H9 (cell line): Measurements from ENCODE around the gene CERS6. TPM values are rescaled to one million over a fixed set of nuclear protein-coding genes. Genes with fewer than 3 reads are reported as not detected.

Experiments used
- DNase-seq: peaks from one replicate; pipeline ENCODE4 v3.0.0-alpha.2; 2017
- H2AFZ ChIP-seq: one replicate; pipeline ENCODE4 v1.6.1; 2013; ENCODE audit warnings: mild to moderate bottlenecking, low read length, control low read depth, moderate library complexity
- H2AK5ac ChIP-seq: 2 replicates; pipeline ENCODE4 v1.6.1; 2013; ENCODE audit warnings: low read length, control low read depth, mixed read lengths; ENCODE audit not compliant: insufficient read length
- H2BK120ac ChIP-seq: one replicate; pipeline ENCODE4 v1.6.1; 2013; ENCODE audit warnings: low read depth, mild to moderate bottlenecking, low read length, control low read depth, inconsistent platforms; ENCODE audit not compliant: poor library complexity, severe bottlenecking
- H2BK12ac ChIP-seq: 2 replicates; pipeline ENCODE4 v1.6.1; 2013; ENCODE audit warnings: low read length, control low read depth, mixed read lengths, low read depth; ENCODE audit not compliant: insufficient read length
- H2BK15ac ChIP-seq: 2 replicates; pipeline ENCODE4 v1.6.1; 2013; ENCODE audit warnings: low read depth, low read length, control low read depth
- H2BK20ac ChIP-seq: one replicate; pipeline ENCODE4 v1.6.1; 2013; ENCODE audit warnings: low read depth, mild to moderate bottlenecking, low read length, control low read depth, inconsistent platforms; ENCODE audit not compliant: poor library complexity, severe bottlenecking
- H2BK5ac ChIP-seq: 2 replicates; pipeline ENCODE4 v1.6.1; 2013; ENCODE audit warnings: low read length, control low read depth, mixed read lengths; ENCODE audit not compliant: insufficient read length
- H3K14ac ChIP-seq: 2 replicates; pipeline ENCODE4 v1.6.1; 2013; ENCODE audit warnings: low read length, control low read depth; ENCODE audit not compliant: insufficient read depth
- H3K18ac ChIP-seq: 2 replicates; pipeline ENCODE4 v1.6.1; 2013; ENCODE audit warnings: low read depth, mild to moderate bottlenecking, mixed read lengths, low read length, control low read depth; ENCODE audit not compliant: insufficient read length
- H3K23ac ChIP-seq: 2 replicates; pipeline ENCODE4 v1.6.1; 2013; ENCODE audit warnings: low read length, control low read depth, mixed read lengths, low read depth; ENCODE audit not compliant: insufficient read length
- H3K23me2 ChIP-seq: 2 replicates; pipeline ENCODE4 v1.6.1; 2013; ENCODE audit warnings: low read depth, mild to moderate bottlenecking, mixed read lengths, low read length, control low read depth; ENCODE audit not compliant: insufficient read length, poor library complexity, severe bottlenecking
- H3K27ac ChIP-seq: 2 replicates; pipeline ENCODE4 v1.5.1; 2013; ENCODE audit warnings: low read length, control low read depth, mixed read lengths, low read depth; ENCODE audit not compliant: insufficient read length
- H3K27me3 ChIP-seq: 2 replicates; pipeline ENCODE4 v1.6.1; 2013; ENCODE audit warnings: low read length, control low read depth, inconsistent platforms; ENCODE audit not compliant: insufficient read depth
- H3K4ac ChIP-seq: 2 replicates; pipeline ENCODE4 v1.6.1; 2013; ENCODE audit warnings: low read depth, mild to moderate bottlenecking, control low read depth, inconsistent platforms, low read length, moderate library complexity
- H3K4me1 ChIP-seq: 2 replicates; pipeline ENCODE4 v1.6.1; 2013; ENCODE audit warnings: low read length, control low read depth, inconsistent platforms; ENCODE audit not compliant: insufficient read depth
- H3K4me2 ChIP-seq: 2 replicates; pipeline ENCODE4 v1.6.1; 2013; ENCODE audit warnings: low read length, control low read depth, mixed read lengths; ENCODE audit not compliant: insufficient read length, insufficient read depth
- H3K56ac ChIP-seq: 2 replicates; pipeline ENCODE4 v1.6.1; 2013; ENCODE audit warnings: low read depth, mild to moderate bottlenecking, mixed read lengths, low read length, control low read depth; ENCODE audit not compliant: insufficient read length
- H3K79me1 ChIP-seq: 2 replicates; pipeline ENCODE4 v1.6.1; 2013; ENCODE audit warnings: low read depth, mild to moderate bottlenecking, moderate library complexity, low read length, control low read depth, inconsistent platforms; ENCODE audit not compliant: insufficient read depth, poor library complexity, severe bottlenecking
- H3K79me2 ChIP-seq: 2 replicates; pipeline ENCODE4 v1.6.1; 2013; ENCODE audit warnings: low read length, control low read depth, inconsistent platforms; ENCODE audit not compliant: insufficient read depth
- H3K9ac ChIP-seq: 2 replicates; pipeline ENCODE4 v1.6.1; 2013; ENCODE audit warnings: low read length, control low read depth, mixed read lengths; ENCODE audit not compliant: insufficient read length; ENCODE audit errors: extremely low read depth
- H3K9me3 ChIP-seq: one replicate; pipeline ENCODE4 v1.6.1; 2013; ENCODE audit warnings: low read depth, low read length, inconsistent platforms; ENCODE audit not compliant: control insufficient read depth
- H3T11ph ChIP-seq: one replicate; pipeline ENCODE4 v1.6.1; 2013; ENCODE audit warnings: mild to moderate bottlenecking, low read length, control low read depth, inconsistent platforms
- H4K20me1 ChIP-seq: one replicate; pipeline ENCODE4 v1.6.1; 2013; ENCODE audit not compliant: control insufficient read depth, insufficient read length, insufficient read depth
- H4K5ac ChIP-seq: 2 replicates; pipeline ENCODE4 v1.6.1; 2013; ENCODE audit warnings: low read depth, mild to moderate bottlenecking, mixed read lengths, low read length, control low read depth; ENCODE audit not compliant: insufficient read length
- H4K8ac ChIP-seq: replicated peaks from 2 replicates; pipeline ENCODE4 v1.6.1; 2013; ENCODE audit warnings: low read length, control low read depth, mixed read lengths, low read depth; ENCODE audit not compliant: insufficient read length
- H4K91ac ChIP-seq: 2 replicates; pipeline ENCODE4 v1.6.1; 2013; ENCODE audit warnings: low read depth, mild to moderate bottlenecking, moderate library complexity, mixed read lengths, low read length, control low read depth; ENCODE audit not compliant: insufficient read length
- H3K27ac Mint-ChIP-seq, 3 experiments: 2 replicates in 2 of 3; 3 replicates in 1 of 3; pipeline ENCODE4 v1.8.0; 2020 to 2021; ENCODE audit warnings: mixed read lengths in 3 of 3, mild to moderate bottlenecking in 1 of 3, moderate library complexity in 1 of 3
- H3K27me3 Mint-ChIP-seq: 2 replicates; pipeline ENCODE4 v1.8.0; 2021; ENCODE audit warnings: low read depth, mild to moderate bottlenecking, moderate library complexity, mixed read lengths
- H3K36me3 Mint-ChIP-seq, 3 experiments: 2 replicates in 2 of 3; 3 replicates in 1 of 3; pipeline ENCODE4 v1.8.0; 2020 to 2021; ENCODE audit warnings: low read depth in 3 of 3, mixed read lengths in 3 of 3; ENCODE audit not compliant: insufficient read depth in 1 of 3
- H3K4me1 Mint-ChIP-seq, 2 experiments: 2 replicates each; pipeline ENCODE4 v1.8.0; 2020; ENCODE audit warnings: mixed read lengths in 2 of 2
- H3K4me3 Mint-ChIP-seq, 2 experiments: 2 replicates in 1 of 2; 3 replicates in 1 of 2; pipeline ENCODE4 v1.8.0; 2020 to 2021; ENCODE audit warnings: mild to moderate bottlenecking in 2 of 2, mixed read lengths in 2 of 2, moderate library complexity in 1 of 2
- H3K9me3 Mint-ChIP-seq, 2 experiments: 2 replicates in 1 of 2; 3 replicates in 1 of 2; pipeline ENCODE4 v1.8.0; 2020; ENCODE audit warnings: mild to moderate bottlenecking in 2 of 2, mixed read lengths in 2 of 2, moderate library complexity in 1 of 2
- WGBS: extraction: QIAGEN DNeasy Blood & Tissue Kit; methylation state at CpG from one replicate; pipeline ENCODE4 v1.1.7; 2013; ENCODE audit warnings: missing lambda C conversion rate, low lambda C conversion rate, mixed read lengths; ENCODE audit not compliant: insufficient read length; ENCODE audit errors: extremely low coverage; 5-methylcytosine and 5-hydroxymethylcytosine counted together
- total RNA-seq: library from RNA; stranded (reverse); gene quantifications from 2 replicates; pipeline ENCODE4 v1.2.1, GENCODE V29; 2021
- TF ChIP-seq, protein P1 (sequence below): fragments of 200-600 bp; sonication (generic); conservative IDR thresholded peaks from 3 replicates; pipeline ENCODE4 v1.8.0; 2021; ENCODE audit warnings: antibody characterized with exemption, mild to moderate bottlenecking

The CERS6 gene
- total RNA-seq, 1 experiment from 2014 or later: 17.7 TPM

GRCh38 chr2:168667156-168667555 lies 211.1 kb downstream of the CERS6 start:
- no CpG with 5 or more reads among the region's 3 CpGs for WGBS
- Histone ChIP-seq H3K56ac (no peak overlapping the region), H3K79me2 (no peaks in the 10 kb centered on the region), H3K4ac (no peak overlapping the region), H3K9me3 (no peaks in the 10 kb centered on the region), H2BK20ac (no peak overlapping the region), H3K18ac (no peak overlapping the region), H2AK5ac (no peak overlapping the region), H3K23ac (no peak overlapping the region), H3K14ac (no peak overlapping the region), H4K20me1 (no peaks in the 10 kb centered on the region), H2BK12ac (no peak overlapping the region), H2BK15ac (no peak overlapping the region), H3K27ac (no peak overlapping the region), H2BK5ac (no peak overlapping the region), H3K23me2 (no peaks in the 10 kb centered on the region), H2AFZ (no peak overlapping the region), H4K8ac (no peak overlapping the region), H3K9ac (no peak overlapping the region), H3T11ph (no peak overlapping the region), H3K4me2 (no peak overlapping the region), H3K79me1 (no peaks in the 10 kb centered on the region), H3K4me1 (no peaks in the 10 kb centered on the region; the same call in 1 of the 2 replicates), H3K27me3 (no peaks in the 10 kb centered on the region), H4K5ac (no peak overlapping the region), H4K91ac (no peak overlapping the region), H2BK120ac (no peak overlapping the region)
- DNase-seq: no peak
- no peaks in the 10 kb centered on the region; a peak in 1 of 5 replicates for H3K9me3 Mint-ChIP-seq
- TF ChIP-seq, protein P1, sequence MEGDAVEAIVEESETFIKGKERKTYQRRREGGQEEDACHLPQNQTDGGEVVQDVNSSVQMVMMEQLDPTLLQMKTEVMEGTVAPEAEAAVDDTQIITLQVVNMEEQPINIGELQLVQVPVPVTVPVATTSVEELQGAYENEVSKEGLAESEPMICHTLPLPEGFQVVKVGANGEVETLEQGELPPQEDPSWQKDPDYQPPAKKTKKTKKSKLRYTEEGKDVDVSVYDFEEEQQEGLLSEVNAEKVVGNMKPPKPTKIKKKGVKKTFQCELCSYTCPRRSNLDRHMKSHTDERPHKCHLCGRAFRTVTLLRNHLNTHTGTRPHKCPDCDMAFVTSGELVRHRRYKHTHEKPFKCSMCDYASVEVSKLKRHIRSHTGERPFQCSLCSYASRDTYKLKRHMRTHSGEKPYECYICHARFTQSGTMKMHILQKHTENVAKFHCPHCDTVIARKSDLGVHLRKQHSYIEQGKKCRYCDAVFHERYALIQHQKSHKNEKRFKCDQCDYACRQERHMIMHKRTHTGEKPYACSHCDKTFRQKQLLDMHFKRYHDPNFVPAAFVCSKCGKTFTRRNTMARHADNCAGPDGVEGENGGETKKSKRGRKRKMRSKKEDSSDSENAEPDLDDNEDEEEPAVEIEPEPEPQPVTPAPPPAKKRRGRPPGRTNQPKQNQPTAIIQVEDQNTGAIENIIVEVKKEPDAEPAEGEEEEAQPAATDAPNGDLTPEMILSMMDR: no peak
- no peaks in the 10 kb centered on the region; a peak in 1 of 7 replicates for H3K36me3 Mint-ChIP-seq
- no peaks in the 10 kb centered on the region for H3K27me3 Mint-ChIP-seq
- peaks cover 22 to 41% of the 10 kb centered on the region in 2 experiments for H3K4me1 Mint-ChIP-seq
- no peak overlapping the region for H3K27ac Mint-ChIP-seq
- no peak overlapping the region for H3K4me3 Mint-ChIP-seq
